SK-N-MC (cell line): ENCODE data around the gene UNC5CL.

Experiments used
- EZH2 ChIP-seq: fragments of 200-600 bp; sonication (generic); IDR thresholded peaks from one replicate; pipeline ENCODE4 v1.6.1; 2017; ENCODE audit warnings: antibody characterized with exemption
- FOXP2 ChIP-seq: optimal IDR thresholded peaks from 2 replicates; pipeline ENCODE3; 2011; ENCODE audit warnings: mild to moderate bottlenecking, moderate library complexity; ENCODE audit not compliant: insufficient read depth; ENCODE audit errors: extremely low read length, control extremely low read depth
- POLR2AphosphoS5 ChIP-seq: IDR thresholded peaks from 2 replicates; pipeline ENCODE4 v1.6.1; 2012; ENCODE audit warnings: mild to moderate bottlenecking, low read depth, low read length, borderline replicate concordance

- TF ChIP-seq EZH2, result no peak
- no peak for TF ChIP-seq FOXP2
- TF ChIP-seq POLR2AphosphoS5, result no peak
Observed at GRCh38 chr6:41032830-41033229, 6.2 kb downstream of the UNC5CL start.
